Keratinocyte (primary cell): Measurements from ENCODE around the gene MYL7.

Source experiments
- CTCF ChIP-seq, 3 experiments: IDR thresholded peaks in 1 of 3; conservative IDR thresholded peaks in 1 of 3; optimal IDR thresholded peaks in 1 of 3; 2 replicates in 2 of 3; 3 replicates in 1 of 3; pipeline versions ENCODE3 to v1.5.1; 2011; ENCODE audit warnings: low read length in 3 of 3, mild to moderate bottlenecking in 3 of 3, moderate library complexity in 2 of 3, control low read depth in 1 of 3, inconsistent platforms in 1 of 3; ENCODE audit not compliant: insufficient read depth in 2 of 3; ENCODE audit errors: extremely low read depth in 1 of 3
- EZH2 ChIP-seq: IDR thresholded peaks from one replicate; pipeline ENCODE4 v1.6.1; 2012; ENCODE audit warnings: inconsistent platforms, mild to moderate bottlenecking, low read length, moderate library complexity

GRCh38 chr7:44139311-44140010 is 1.7 kb downstream of the MYL7 start:
- TF ChIP-seq CTCF (optimal IDR thresholded peaks at IDR 0.05 in 1 of 3, IDR thresholded peaks at IDR 0.05 in 1 of 3, conservative IDR thresholded peaks at IDR 0.05 in 1 of 3; ENCODE audit: extremely low read depth in 1 of 3, insufficient read depth in 2 of 3, low read length in 3 of 3) = no peak
- no peak for TF ChIP-seq EZH2
